ENCODE measurements around the gene CNDP1.

The CNDP1 gene

DNA sequence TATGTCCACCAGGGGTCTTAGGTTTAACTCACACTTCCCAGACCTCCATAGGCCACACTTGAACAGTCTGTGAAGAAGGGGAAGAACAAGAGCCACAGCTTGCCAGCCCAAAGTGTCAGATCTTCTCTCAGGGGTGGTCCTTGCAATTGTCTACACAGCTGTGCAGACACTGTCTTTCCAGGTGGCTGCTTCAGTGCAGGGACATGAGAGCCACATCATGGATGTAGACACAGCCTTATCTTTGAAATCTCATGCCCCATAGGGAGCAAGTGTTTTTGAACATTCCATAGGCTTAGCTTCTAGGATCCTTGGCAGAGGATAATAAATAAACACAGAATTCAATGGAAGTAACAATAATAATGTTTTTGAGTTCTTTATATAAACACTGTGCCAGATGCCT, 70.1 kb downstream of the CNDP1 start:
- no peak for TF ChIP-seq TCF12 (IDR thresholded peaks at IDR 0.05; ENCODE audit: low read depth)
- TF ChIP-seq EP300 (IDR thresholded peaks at IDR 0.05; ENCODE audit: borderline replicate concordance), result no peak
- no peak for TF ChIP-seq MAX (IDR thresholded peaks at IDR 0.05)
- TF ChIP-seq, protein P1, sequence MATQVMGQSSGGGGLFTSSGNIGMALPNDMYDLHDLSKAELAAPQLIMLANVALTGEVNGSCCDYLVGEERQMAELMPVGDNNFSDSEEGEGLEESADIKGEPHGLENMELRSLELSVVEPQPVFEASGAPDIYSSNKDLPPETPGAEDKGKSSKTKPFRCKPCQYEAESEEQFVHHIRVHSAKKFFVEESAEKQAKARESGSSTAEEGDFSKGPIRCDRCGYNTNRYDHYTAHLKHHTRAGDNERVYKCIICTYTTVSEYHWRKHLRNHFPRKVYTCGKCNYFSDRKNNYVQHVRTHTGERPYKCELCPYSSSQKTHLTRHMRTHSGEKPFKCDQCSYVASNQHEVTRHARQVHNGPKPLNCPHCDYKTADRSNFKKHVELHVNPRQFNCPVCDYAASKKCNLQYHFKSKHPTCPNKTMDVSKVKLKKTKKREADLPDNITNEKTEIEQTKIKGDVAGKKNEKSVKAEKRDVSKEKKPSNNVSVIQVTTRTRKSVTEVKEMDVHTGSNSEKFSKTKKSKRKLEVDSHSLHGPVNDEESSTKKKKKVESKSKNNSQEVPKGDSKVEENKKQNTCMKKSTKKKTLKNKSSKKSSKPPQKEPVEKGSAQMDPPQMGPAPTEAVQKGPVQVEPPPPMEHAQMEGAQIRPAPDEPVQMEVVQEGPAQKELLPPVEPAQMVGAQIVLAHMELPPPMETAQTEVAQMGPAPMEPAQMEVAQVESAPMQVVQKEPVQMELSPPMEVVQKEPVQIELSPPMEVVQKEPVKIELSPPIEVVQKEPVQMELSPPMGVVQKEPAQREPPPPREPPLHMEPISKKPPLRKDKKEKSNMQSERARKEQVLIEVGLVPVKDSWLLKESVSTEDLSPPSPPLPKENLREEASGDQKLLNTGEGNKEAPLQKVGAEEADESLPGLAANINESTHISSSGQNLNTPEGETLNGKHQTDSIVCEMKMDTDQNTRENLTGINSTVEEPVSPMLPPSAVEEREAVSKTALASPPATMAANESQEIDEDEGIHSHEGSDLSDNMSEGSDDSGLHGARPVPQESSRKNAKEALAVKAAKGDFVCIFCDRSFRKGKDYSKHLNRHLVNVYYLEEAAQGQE (IDR thresholded peaks at IDR 0.05; ENCODE audit: low read depth), result no peak
- no peak for TF ChIP-seq ZBTB7A (IDR thresholded peaks at IDR 0.05; ENCODE audit: low read depth)
- TF ChIP-seq USF1 (IDR thresholded peaks at IDR 0.05), result no peak
- no peak for TF ChIP-seq TAF1 (IDR thresholded peaks at IDR 0.05; ENCODE audit: low read depth)
- TF ChIP-seq TEAD4 (IDR thresholded peaks at IDR 0.05), result no peak
- TF ChIP-seq EGR1 (IDR thresholded peaks at IDR 0.05), result no peak
- no peak for TF ChIP-seq FOXM1 (IDR thresholded peaks at IDR 0.05; ENCODE audit: borderline replicate concordance, low read depth)
- no peak for TF ChIP-seq CEBPB (IDR thresholded peaks at IDR 0.05)
- no peak for TF ChIP-seq NFIC (IDR thresholded peaks at IDR 0.05)
- no peak for TF ChIP-seq CREB1 (IDR thresholded peaks at IDR 0.05; ENCODE audit: low read depth)
- no peak for TF ChIP-seq RAD21 (IDR thresholded peaks at IDR 0.05; ENCODE audit: low read depth)
- TF ChIP-seq YY1 (IDR thresholded peaks at IDR 0.05; ENCODE audit: low read depth), result no peak

DNA sequence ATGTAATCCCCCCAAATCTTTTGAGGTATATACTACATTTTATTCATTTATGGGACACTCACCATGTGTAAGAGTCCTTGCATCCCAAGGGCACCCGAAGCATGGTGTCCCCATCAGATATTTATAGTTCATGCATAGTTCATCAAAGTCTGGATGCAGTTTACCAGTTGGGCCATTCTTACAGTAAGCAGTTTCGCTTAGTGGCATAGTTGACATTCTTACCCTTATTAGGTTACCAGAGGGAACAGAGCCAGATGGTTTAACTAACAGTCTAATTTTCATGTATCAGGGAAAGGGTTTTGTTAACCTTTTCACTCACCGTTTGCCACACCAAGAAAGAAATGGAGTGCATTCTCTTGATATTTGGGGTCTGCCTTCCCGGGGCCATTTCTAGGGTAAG, 70.5 kb downstream of the CNDP1 start:
- TF ChIP-seq EP300 (IDR thresholded peaks at IDR 0.05; ENCODE audit: borderline replicate concordance) (no peak), EGR1 (IDR thresholded peaks at IDR 0.05) (no peak), ZBTB7A (IDR thresholded peaks at IDR 0.05; ENCODE audit: low read depth) (no peak), TEAD4 (IDR thresholded peaks at IDR 0.05) (peak; percentile 77)

DNA sequence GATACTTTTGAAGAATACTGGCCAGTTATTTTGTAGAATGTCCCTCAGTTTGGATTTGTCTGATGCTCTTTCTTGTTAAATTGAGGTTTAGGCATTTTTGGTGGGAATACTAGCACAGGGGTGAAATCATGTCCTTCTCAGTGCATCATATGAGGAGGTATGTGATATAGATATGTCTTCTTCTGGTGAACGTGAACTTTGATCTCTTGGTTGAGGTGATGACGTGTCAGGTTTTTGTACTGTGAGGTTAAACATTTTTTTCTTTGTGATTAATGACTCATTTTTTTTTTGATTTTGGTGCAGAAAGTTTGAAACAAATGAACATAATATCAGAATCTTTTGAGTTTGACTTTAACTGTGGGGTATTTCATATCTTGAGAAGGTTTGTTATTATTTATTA, 74.4 kb downstream of the CNDP1 start:
- TF ChIP-seq ZBTB7A (IDR thresholded peaks at IDR 0.05; ENCODE audit: low read depth) (no peak), USF1 (IDR thresholded peaks at IDR 0.05) (no peak), MAX (IDR thresholded peaks at IDR 0.05) (no peak), YY1 (IDR thresholded peaks at IDR 0.05; ENCODE audit: low read depth) (no peak), EP300 (IDR thresholded peaks at IDR 0.05; ENCODE audit: borderline replicate concordance) (no peak), TEAD4 (IDR thresholded peaks at IDR 0.05) (no peak), EGR1 (IDR thresholded peaks at IDR 0.05) (no peak), NFIC (IDR thresholded peaks at IDR 0.05) (no peak), RAD21 (IDR thresholded peaks at IDR 0.05; ENCODE audit: low read depth) (no peak), FOXM1 (IDR thresholded peaks at IDR 0.05; ENCODE audit: borderline replicate concordance, low read depth) (no peak), TAF1 (IDR thresholded peaks at IDR 0.05; ENCODE audit: low read depth) (no peak), TCF12 (IDR thresholded peaks at IDR 0.05; ENCODE audit: low read depth) (no peak), CEBPB (IDR thresholded peaks at IDR 0.05) (no peak), CREB1 (IDR thresholded peaks at IDR 0.05; ENCODE audit: low read depth) (no peak)
- TF ChIP-seq, protein P1 (IDR thresholded peaks at IDR 0.05; ENCODE audit: low read depth), result no peak

GRCh38 chr18:74609535-74609934, 75.2 kb downstream of the CNDP1 start:
- no peak for TF ChIP-seq CREB1 (IDR thresholded peaks at IDR 0.05; ENCODE audit: low read depth)
- no peak for TF ChIP-seq RAD21 (IDR thresholded peaks at IDR 0.05; ENCODE audit: low read depth)
- no peak for TF ChIP-seq CEBPB (IDR thresholded peaks at IDR 0.05)
- TF ChIP-seq NFIC (IDR thresholded peaks at IDR 0.05), result no peak
- no peak for TF ChIP-seq EGR1 (IDR thresholded peaks at IDR 0.05)
- no peak for TF ChIP-seq TEAD4 (IDR thresholded peaks at IDR 0.05)
- no peak for TF ChIP-seq YY1 (IDR thresholded peaks at IDR 0.05; ENCODE audit: low read depth)
- TF ChIP-seq FOXM1 (IDR thresholded peaks at IDR 0.05; ENCODE audit: borderline replicate concordance, low read depth), result no peak
- TF ChIP-seq EP300 (IDR thresholded peaks at IDR 0.05; ENCODE audit: borderline replicate concordance), result no peak
- TF ChIP-seq USF1 (IDR thresholded peaks at IDR 0.05), result no peak
- no peak for TF ChIP-seq ZBTB7A (IDR thresholded peaks at IDR 0.05; ENCODE audit: low read depth)
- no peak for TF ChIP-seq TAF1 (IDR thresholded peaks at IDR 0.05; ENCODE audit: low read depth)
- no peak for TF ChIP-seq TCF12 (IDR thresholded peaks at IDR 0.05; ENCODE audit: low read depth)
- no peak for TF ChIP-seq MAX (IDR thresholded peaks at IDR 0.05)

- TF ChIP-seq EGR1 (IDR thresholded peaks at IDR 0.05) (no peak), CREB1 (IDR thresholded peaks at IDR 0.05; ENCODE audit: low read depth) (no peak), TAF1 (IDR thresholded peaks at IDR 0.05; ENCODE audit: low read depth) (no peak), MAX (IDR thresholded peaks at IDR 0.05) (no peak), USF1 (IDR thresholded peaks at IDR 0.05) (no peak), RAD21 (IDR thresholded peaks at IDR 0.05; ENCODE audit: low read depth) (no peak), NFIC (IDR thresholded peaks at IDR 0.05) (no peak), CEBPB (IDR thresholded peaks at IDR 0.05) (no peak), YY1 (IDR thresholded peaks at IDR 0.05; ENCODE audit: low read depth) (no peak), ZBTB7A (IDR thresholded peaks at IDR 0.05; ENCODE audit: low read depth) (no peak), TEAD4 (IDR thresholded peaks at IDR 0.05) (no peak)
- TF ChIP-seq, protein P1 (IDR thresholded peaks at IDR 0.05; ENCODE audit: low read depth), result no peak
Measured at GRCh38 chr18:74610051-74610615, 75.8 kb downstream of the CNDP1 start.

Data from Ishikawa (cell line).